NCI-H1694 treated with DMSO at 0.1 percent for 48 hours (cell line): ENCODE data around the gene COX18.
A peak's percentile ranks its signal among the peaks of the same experiment; 100 is the strongest.

Source experiments
- DNase-seq: peaks from one replicate; lab custom pipeline; 2025; lab: John Stamatoyannopoulos, UW

The COX18 gene

GRCh38 chr4:73053076-73053475 is 16.4 kb downstream of the COX18 start:
- DNase-seq: no peak

GRCh38 chr4:73051625-73052024 is 17.9 kb downstream of the COX18 start:
- no peak for DNase-seq

GRCh38 chr4:73045879-73046278 is 23.6 kb downstream of the COX18 start:
- no peak for DNase-seq

GRCh38 chr4:73037057-73037456 is 32.5 kb downstream of the COX18 start:
- DNase-seq: no peak

GRCh38 chr4:73036123-73036522 is 33.4 kb downstream of the COX18 start:
- DNase-seq: no peak

- no peak for DNase-seq
These were observed 34.6 kb downstream of the COX18 start for GRCh38 chr4:73034896-73035295.

- no peak for DNase-seq
These were observed 40.9 kb downstream of the COX18 start for GRCh38 chr4:73028621-73029020.

GRCh38 chr4:73021634-73022033 is 47.9 kb downstream of the COX18 start:
- DNase-seq: peak; percentile 39

GRCh38 chr4:73019462-73020047 is 50.0 kb downstream of the COX18 start:
- DNase-seq: peak; percentile 29

GRCh38 chr4:73018595-73018994 is 50.9 kb downstream of the COX18 start:
- DNase-seq: no peak

- DNase-seq: no peak
These were observed 56.2 kb downstream of the COX18 start for GRCh38 chr4:73013310-73013709.

- no peak for DNase-seq
These were observed 56.8 kb downstream of the COX18 start for GRCh38 chr4:73012673-73013072.

- DNase-seq: no peak
These were observed 57.9 kb downstream of the COX18 start for GRCh38 chr4:73011629-73011985.

GRCh38 chr4:73010789-73011628 is 58.5 kb downstream of the COX18 start:
- no peak for DNase-seq

GRCh38 chr4:73007526-73008100 is 61.9 kb downstream of the COX18 start:
- no peak for DNase-seq

GRCh38 chr4:73006286-73006990 is 63.1 kb downstream of the COX18 start:
- no peak for DNase-seq

- DNase-seq: no peak
These were observed 64.0 kb downstream of the COX18 start for GRCh38 chr4:73005514-73005913.
